GM23338 (cell line): ENCODE measurements around the gene CATSPERZ. TPM values are rescaled to one million over a fixed set of nuclear protein-coding genes. Genes with fewer than 3 reads are reported as not detected.

Source experiments
- ATAC-seq: fragments of 200-7000 bp; cut with Tn5 transposase; 3 replicates; pipeline ENCODE4 v1.9.1; 2020
- DNase-seq: peaks from one replicate; pipeline ENCODE4 v3.0.0-alpha.2; 2015; ENCODE audit warnings: low spot score
- H2AFZ ChIP-seq: fragments of 200-600 bp; sonication (generic); 2 replicates; pipeline ENCODE4 v1.8.0; 2016; ENCODE audit warnings: antibody characterized with exemption, mild to moderate bottlenecking, moderate library complexity
- H3F3A ChIP-seq: fragments of 200-600 bp; sonication (generic); replicated peaks from 2 replicates; pipeline ENCODE4 v1.8.0; 2017; ENCODE audit warnings: antibody characterized with exemption, mixed run types, low read depth
- H3K27ac ChIP-seq: fragments of 200-600 bp; sonication (generic); 2 replicates; pipeline ENCODE4 v1.6.1; 2016; ENCODE audit warnings: low read depth
- H3K27me3 ChIP-seq: fragments of 200-600 bp; sonication (generic); 2 replicates; pipeline ENCODE4 v1.8.0; 2016; ENCODE audit warnings: mild to moderate bottlenecking, mixed run types, moderate library complexity; ENCODE audit not compliant: insufficient read depth
- H3K36me3 ChIP-seq: fragments of 200-600 bp; sonication (generic); 2 replicates; pipeline ENCODE4 v1.8.0; 2016; ENCODE audit warnings: mild to moderate bottlenecking; ENCODE audit not compliant: insufficient read depth
- H3K4me1 ChIP-seq: fragments of 200-600 bp; sonication (generic); 2 replicates; pipeline ENCODE4 v1.8.0; 2016; ENCODE audit warnings: mild to moderate bottlenecking, moderate library complexity; ENCODE audit not compliant: insufficient read depth
- H3K4me2 ChIP-seq: fragments of 200-600 bp; sonication (generic); 2 replicates; pipeline ENCODE4 v1.7.1; 2017; ENCODE audit warnings: mixed run types
- H3K4me3 ChIP-seq: fragments of 200-600 bp; sonication (generic); 2 replicates; pipeline ENCODE4 v1.6.1; 2016; ENCODE audit warnings: mixed run types
- H3K79me2 ChIP-seq: fragments of 200-600 bp; sonication (generic); replicated peaks from 2 replicates; pipeline ENCODE4 v1.8.0; 2017; ENCODE audit warnings: mild to moderate bottlenecking; ENCODE audit not compliant: insufficient read depth
- H3K9me2 ChIP-seq: fragments of 200-600 bp; sonication (generic); 2 replicates; pipeline ENCODE4 v1.8.0; 2017; ENCODE audit not compliant: insufficient read depth
- H4K20me1 ChIP-seq: fragments of 200-600 bp; sonication (generic); replicated peaks from 2 replicates; pipeline ENCODE4 v1.8.0; 2017; ENCODE audit warnings: mild to moderate bottlenecking; ENCODE audit not compliant: insufficient read depth
- H3K27ac Mint-ChIP-seq: 2 replicates; pipeline ENCODE4 v1.8.0; 2020; ENCODE audit warnings: inconsistent platforms, mild to moderate bottlenecking, moderate library complexity, mixed read lengths
- H3K27me3 Mint-ChIP-seq: 3 replicates; pipeline ENCODE4 v1.8.0; 2022; ENCODE audit warnings: low read depth, mild to moderate bottlenecking, moderate library complexity, mixed read lengths, inconsistent platforms; ENCODE audit not compliant: insufficient read depth, poor library complexity
- H3K36me3 Mint-ChIP-seq: 3 replicates; pipeline ENCODE4 v1.8.0; 2021; ENCODE audit warnings: low read depth, mild to moderate bottlenecking, inconsistent platforms, moderate library complexity, mixed read lengths
- H3K4me1 Mint-ChIP-seq: 3 replicates; pipeline ENCODE4 v1.8.0; 2020; ENCODE audit warnings: mild to moderate bottlenecking, inconsistent platforms, mixed read lengths
- H3K4me3 Mint-ChIP-seq: 3 replicates; pipeline ENCODE4 v1.8.0; 2021; ENCODE audit warnings: moderate library complexity, mild to moderate bottlenecking, inconsistent platforms, mixed read lengths
- H3K9me3 Mint-ChIP-seq: 3 replicates; pipeline ENCODE4 v1.8.0; 2020; ENCODE audit warnings: moderate library complexity, mild to moderate bottlenecking, inconsistent platforms, mixed read lengths
- CREB1 ChIP-seq: fragments of 250-450 bp; sonication (Bioruptor Pico); IDR thresholded peaks from 2 replicates; pipeline ENCODE4 v1.5.0; 2020; ENCODE audit warnings: low read depth, mild to moderate bottlenecking, moderate library complexity
- CTCF ChIP-seq, 2 experiments: fragments of 200-600 bp in 1 of 2; sonication (generic) in 1 of 2; conservative IDR thresholded peaks; 2 replicates each; pipeline versions ENCODE4 v1.5.1 to v1.6.1; 2016 to 2017; ENCODE audit warnings: antibody characterized with exemption in 2 of 2, low read depth in 2 of 2, mild to moderate bottlenecking in 2 of 2, moderate library complexity in 1 of 2
- ETS1 ChIP-seq: IDR thresholded peaks from 2 replicates; pipeline ENCODE4 v1.6.1; 2016; ENCODE audit warnings: antibody characterized with exemption
- EZH2phosphoT487 ChIP-seq: fragments of 200-600 bp; sonication (generic); IDR thresholded peaks from one replicate; pipeline ENCODE4 v1.8.1; 2018; ENCODE audit warnings: antibody characterized with exemption; ENCODE audit not compliant: unreplicated experiment
- JUNB ChIP-seq: IDR thresholded peaks from one replicate; pipeline ENCODE4 v1.6.1; 2016; ENCODE audit warnings: antibody characterized with exemption; ENCODE audit not compliant: unreplicated experiment
- NANOG ChIP-seq: IDR thresholded peaks from 2 replicates; pipeline ENCODE4 v1.6.1; 2016; ENCODE audit warnings: antibody characterized with exemption, borderline replicate concordance
- REST ChIP-seq: IDR thresholded peaks from one replicate; pipeline ENCODE4 v1.6.1; 2018; ENCODE audit warnings: antibody characterized with exemption; ENCODE audit not compliant: unreplicated experiment
- ZNF331 ChIP-seq: fragments of 250-450 bp; sonication (Bioruptor Pico); IDR thresholded peaks from 2 replicates; pipeline ENCODE4 v1.5.0; 2020; ENCODE audit warnings: low read depth, mild to moderate bottlenecking, moderate library complexity
- polyA plus RNA-seq: library from polyadenylated mRNA; unstranded; fragments of >200 nt; fragmentation: Nextera tagmentation; extraction: Ambion mirVana; gene quantifications from 2 replicates; pipeline ENCODE4 v1.2.1, GENCODE V29; 2016
- total RNA-seq: library from RNA; depleted of rRNA; stranded (reverse); fragments of >200 nt; shearing (Covaris generic); gene quantifications from 2 replicates; pipeline ENCODE4 v1.2.3, GENCODE V29; 2014

Gene CATSPERZ
- total and polyA plus RNA-seq, 2 experiments from 2014 or later: 0.99 TPM; not detected in 1

GRCh38 chr11:64321533-64321932 lies 21.4 kb downstream of the CATSPERZ start (continued):
- no peak for TF ChIP-seq NANOG
- no peak for TF ChIP-seq REST
- TF ChIP-seq ETS1: no peak
- TF ChIP-seq EZH2phosphoT487: no peak
- TF ChIP-seq CTCF (conservative IDR thresholded peaks at IDR 0.05; ENCODE audit: low read depth in 2 of 2): no peak

- peaks cover 19% of the 10 kb centered on the region for H3K4me1 Mint-ChIP-seq
- no peak for DNase-seq
- H3K27ac Mint-ChIP-seq: no peak overlapping the region
- peaks cover 12% of the 10 kb centered on the region for H3K4me1 ChIP-seq
- peaks cover 3% of the 10 kb centered on the region; the same call in 1 of the 2 replicates for H3K36me3 ChIP-seq
- no peak overlapping the region for H3K27ac ChIP-seq
- H3K4me2 ChIP-seq: no peak overlapping the region
- H3K27me3 Mint-ChIP-seq: peaks cover 9% of the 10 kb centered on the region
- no peak overlapping the region for H3K4me3 ChIP-seq
- H3F3A ChIP-seq: 0 out of 2 replicates have a peak, but pooled peaks cover 4% of the 10 kb centered on the region
- no peaks in the 10 kb centered on the region for H4K20me1 ChIP-seq
- no peak overlapping the region for H3K4me3 Mint-ChIP-seq
- H2AFZ ChIP-seq: no peak overlapping the region
- H3K79me2 ChIP-seq: peaks cover 9% of the 10 kb centered on the region; the same call in 1 of the 2 replicates
- H3K27me3 ChIP-seq: no peaks in the 10 kb centered on the region
- no peaks in the 10 kb centered on the region for H3K9me2 ChIP-seq
- peaks cover 25% of the 10 kb centered on the region for H3K36me3 Mint-ChIP-seq
- TF ChIP-seq CTCF (conservative IDR thresholded peaks at IDR 0.05; ENCODE audit: low read depth in 2 of 2): peak in 1 of 2 experiments; percentile 0; a peak in 1 of 4 replicates
- no peak for TF ChIP-seq JUNB
- TF ChIP-seq ZNF331: no peak
- TF ChIP-seq CREB1 (CRISPR knock-in tag): no peak
- TF ChIP-seq EZH2phosphoT487: no peak
- ATAC-seq: no peak
- H3K9me3 Mint-ChIP-seq: no peaks in the 10 kb centered on the region
Observed at GRCh38 chr11:64322925-64323260, 22.7 kb downstream of the CATSPERZ start.
